GM18519 (cell line): Measurements from ENCODE around the gene NFATC3.

Source experiments
- ATAC-seq: cut with Tn5 transposase; IDR thresholded peaks from one replicate; pipeline ENCODE4 v1.9.1; 2021; ENCODE audit warnings: mild to moderate bottlenecking, moderate library complexity; ENCODE audit not compliant: unreplicated experiment, low FRiP score

Gene NFATC3

DNA sequence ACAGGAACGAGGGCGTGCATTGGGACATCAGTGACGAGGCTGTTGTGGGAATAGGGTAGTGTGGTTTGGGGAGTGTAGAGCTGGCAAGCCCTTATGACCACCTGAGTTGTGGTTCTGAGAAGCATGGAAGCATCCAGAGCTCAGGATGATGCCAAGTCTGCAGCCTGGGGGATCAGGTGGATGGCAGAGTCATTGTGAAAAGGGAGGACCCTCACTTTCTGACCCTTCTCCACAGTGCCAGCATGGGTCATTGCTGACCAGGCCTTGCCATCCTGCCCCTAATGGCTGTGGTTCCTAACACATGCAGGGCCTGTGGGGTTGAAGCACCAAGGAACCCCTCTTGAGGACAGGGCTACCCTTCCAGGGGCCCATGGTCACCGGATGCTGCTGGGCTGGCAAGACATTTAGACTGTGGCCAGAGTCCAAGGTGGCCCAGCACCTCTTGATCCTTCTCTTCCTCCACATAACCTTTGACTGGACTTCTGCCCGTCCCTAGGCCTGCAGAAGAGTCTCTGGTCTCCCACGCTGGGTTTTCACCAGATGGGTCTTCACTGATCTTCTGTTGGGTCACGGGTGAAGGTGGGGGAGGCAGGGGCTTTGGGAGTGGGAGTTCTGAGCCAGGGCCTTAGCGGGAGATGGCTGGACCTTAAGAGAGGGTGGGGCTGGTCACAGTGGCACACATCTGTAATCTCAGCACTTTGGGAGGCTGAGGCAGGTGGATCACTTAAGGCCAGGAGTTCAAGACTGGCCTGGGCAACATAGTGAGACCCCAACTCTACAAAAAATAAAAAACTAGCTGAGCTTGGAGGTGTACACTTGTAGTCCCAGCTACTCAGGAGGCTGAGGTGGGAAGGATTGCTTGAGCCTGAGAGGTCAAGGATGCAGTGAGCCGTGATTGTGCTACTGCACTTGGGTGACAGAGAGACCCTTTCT is 158.0 kb downstream of the NFATC3 start:
- no peak for ATAC-seq

DNA sequence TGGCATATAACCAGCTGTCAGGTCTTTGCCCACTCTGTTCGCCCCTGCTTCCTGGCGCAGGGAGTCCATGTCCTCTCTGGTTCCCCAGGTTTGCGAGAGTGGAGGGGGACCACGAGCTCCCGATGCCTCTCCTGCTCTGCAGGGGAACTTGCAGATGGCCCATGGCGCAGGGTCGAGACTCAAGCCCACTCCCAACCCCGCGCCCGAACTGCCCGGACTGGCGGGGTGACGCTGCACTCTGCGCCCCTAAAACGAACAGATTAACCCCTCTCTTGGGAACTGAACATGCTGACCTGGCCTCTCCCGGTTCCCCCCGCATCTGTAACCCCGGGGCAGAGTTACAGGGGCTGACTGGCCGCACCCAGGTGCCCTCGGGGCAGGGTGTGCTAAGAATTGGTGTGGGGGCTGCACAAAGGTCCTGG is 159.3 kb downstream of the NFATC3 start:
- no peak for ATAC-seq

DNA sequence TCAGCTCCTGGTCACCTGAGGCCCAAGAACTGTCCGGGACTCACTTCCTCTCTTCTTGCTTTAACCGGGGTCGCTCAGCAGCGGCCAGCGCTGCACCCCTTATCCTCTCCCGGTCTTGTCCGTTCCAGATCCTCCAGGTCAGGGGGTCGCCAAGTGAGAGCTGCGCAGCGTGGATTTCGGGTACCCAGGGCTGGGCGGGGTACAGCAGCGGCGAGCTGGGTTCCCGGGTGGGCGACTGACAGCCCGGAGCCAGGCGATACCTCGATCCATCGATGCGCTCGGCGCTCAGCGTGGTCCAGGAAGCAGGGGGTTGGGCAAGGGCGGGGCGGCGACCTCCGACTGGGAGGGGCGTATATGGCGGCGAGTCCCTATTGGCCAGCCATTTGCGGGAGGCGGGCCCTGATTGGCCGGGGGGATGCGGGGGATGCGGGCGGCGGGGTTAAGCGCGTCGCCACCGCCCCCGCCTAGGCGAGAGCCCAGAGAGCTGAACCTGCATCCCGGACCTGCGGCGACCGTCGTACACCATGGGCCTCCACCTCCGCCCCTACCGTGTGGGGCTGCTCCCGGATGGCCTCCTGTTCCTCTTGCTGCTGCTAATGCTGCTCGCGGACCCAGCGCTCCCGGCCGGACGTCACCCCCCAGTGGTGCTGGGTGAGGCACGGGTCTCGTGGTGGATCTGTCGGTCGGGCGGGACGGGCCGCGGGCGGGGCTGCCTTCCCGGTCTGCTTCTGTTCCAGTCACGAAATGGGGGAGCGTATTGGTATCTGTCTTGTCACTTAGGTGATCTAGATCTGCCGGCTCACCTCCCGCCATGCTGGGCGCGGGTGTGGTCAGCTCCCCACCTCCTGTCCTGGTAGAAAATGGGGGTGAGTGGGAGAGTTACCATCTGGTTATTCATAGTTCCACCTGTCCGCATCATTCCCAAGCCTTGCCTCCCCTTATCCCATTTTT is 160.0 kb downstream of the NFATC3 start, which contains the start of gene PLA2G15:
Gene PLA2G15 (plus strand): TSS at position 471 of the 951 bp plus-strand sequence. CDS start 54 bp downstream, at position 525.
- peak; percentile 70 for ATAC-seq

DNA sequence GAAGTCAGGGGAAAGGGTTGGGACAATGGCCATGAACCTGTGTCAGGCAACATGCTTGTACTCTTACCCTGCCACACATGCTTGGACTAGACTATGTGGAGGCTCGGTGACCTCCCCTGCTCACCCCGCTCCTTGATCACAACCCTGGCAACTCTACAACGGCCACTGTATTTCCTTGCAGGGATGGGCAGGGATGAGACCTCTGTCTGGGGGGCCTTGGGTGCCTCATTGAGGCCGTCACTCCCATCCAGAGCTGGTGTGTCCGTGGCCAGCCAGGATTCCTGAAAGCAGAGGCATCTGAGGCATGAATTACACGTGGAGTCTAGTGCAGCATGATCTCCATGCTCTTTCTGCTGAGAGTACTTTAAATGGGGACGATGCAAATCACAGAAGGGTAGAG is 161.0 kb downstream of the NFATC3 start:
- no peak for ATAC-seq

DNA sequence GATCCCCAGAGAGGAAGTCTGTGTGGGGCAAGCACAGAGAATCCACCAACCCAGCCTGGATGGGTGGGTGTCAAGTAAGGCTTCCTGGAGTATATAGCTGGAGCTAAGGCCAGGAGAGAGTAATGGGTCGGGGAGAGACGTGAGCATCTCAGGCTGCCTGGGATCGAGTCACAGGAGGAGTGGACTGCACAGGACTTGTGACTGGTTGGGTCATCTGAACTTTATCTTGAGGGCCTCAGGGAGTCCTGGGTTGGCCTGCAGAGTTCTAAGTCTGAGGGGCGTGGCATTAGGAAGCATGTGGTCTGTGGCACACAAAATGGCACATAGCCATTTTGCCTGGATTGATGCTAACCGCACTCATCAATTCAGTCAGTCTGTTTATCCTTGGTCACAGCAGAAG is 161.5 kb downstream of the NFATC3 start:
- no peak for ATAC-seq

DNA sequence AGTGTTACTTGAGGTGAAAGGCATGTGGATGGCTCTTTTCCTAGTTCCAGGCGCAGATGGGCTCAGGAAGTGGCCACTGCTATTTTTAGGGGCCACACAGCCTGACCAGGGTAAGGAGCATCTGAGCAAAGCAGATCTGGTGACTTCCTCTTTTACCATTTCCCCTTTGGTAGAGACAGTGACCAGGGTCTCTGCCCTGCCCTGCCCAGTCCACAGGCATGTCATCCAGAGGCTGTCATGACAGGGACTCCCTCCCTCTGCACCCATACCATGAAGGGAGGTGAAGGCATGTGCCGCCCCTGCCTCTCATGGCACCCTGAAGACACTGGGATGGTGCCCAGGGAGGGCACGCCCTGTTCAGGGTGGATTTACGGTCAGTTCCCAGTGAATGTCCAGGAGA is 162.2 kb downstream of the NFATC3 start:
- no peak for ATAC-seq

DNA sequence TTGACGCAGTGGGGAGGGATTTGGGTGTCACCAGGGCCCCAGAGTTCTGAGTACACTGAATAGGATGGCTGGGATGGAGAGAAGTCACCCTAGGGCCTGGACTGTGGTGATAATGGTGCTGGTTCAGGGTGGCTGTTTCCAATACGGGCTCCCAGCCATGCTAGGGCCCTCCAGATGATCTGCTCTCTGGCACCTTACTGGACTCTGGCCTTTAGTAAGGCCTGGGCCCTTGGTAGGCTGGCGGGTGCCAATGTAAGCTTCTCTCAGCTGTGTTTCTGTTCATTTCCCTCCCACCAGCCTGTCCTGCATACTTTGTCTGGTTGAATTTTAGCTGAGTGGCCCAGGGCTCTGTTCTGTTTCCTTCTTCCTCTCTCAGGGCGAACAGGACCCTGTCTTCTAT is 162.8 kb downstream of the NFATC3 start:
- ATAC-seq = no peak

DNA sequence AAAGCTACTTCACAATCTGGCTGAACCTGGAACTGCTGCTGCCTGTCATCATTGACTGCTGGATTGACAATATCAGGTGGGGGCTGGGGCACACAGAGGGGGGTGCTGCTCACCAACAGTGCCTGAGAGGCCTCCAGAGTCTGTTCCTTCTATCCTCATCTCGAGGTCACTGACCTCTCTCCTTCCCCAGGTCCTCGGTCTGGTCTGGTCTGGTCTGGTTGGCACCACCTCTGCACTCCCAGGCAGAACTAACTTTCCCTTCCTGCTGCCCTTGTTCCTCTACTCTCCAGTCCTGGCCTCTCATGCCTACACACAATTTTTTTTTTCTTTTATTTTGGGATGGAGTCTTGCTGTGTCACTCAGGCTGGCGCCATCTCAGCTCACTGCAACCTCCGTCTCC is 164.2 kb downstream of the NFATC3 start:
- no peak for ATAC-seq

DNA sequence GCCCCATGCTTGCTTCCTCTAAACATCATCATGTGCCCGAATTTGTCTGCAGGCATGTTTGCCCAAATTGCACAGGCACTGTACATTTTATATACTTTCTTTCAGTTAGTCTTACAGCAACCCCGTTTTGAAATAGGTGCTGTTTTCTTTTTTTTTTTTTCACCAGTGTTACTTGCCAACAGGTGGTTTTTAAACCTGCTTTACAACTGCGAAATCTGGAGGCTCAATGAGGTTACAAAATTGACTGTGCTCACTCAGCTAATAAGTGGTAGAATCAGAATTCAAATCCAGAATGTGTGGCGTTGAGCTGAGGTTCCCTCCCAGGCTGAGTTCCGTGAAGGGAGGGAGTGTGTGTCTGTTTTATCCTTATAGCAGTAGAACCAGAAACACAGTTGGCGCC is 165.8 kb downstream of the NFATC3 start:
- ATAC-seq = no peak

DNA sequence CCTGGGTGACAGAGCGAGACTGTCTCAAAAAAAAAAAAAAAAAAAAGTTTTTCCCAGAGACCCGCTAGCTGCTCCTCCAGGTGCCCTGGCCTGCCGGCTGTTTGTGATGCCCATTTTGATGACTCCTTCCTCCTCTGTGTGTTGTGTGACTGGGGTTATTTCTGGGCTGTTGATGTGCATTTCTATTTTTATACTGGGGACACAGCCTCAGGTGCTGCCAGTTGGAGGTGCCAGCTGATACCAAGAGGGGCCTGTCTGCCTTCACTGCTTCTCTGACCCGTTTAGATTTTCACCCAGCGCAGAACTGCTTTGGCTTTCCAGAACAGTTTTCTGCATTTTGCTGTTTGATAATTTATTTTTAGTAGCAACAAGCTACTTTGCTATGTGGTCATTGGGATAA is 166.7 kb downstream of the NFATC3 start:
- ATAC-seq = no peak

DNA sequence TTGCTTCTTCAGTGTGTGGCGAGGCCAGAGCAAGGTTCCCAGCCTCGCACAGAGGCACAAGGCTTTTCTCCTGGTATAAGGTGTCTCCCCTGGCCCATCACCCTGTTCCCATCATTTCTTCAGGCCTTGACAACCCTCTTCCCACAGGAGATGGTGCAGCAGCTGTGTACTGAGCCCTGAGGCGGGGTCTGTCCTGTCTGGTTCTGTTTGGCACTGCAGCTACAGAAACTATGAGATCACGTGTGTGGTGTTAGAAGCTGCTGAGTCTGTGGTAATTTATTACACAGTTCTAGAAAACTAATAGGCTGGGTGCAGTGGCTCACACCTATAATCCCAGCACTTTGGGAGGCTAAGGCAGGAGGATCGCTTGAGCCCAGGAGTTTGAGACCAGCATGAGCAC is 167.2 kb downstream of the NFATC3 start:
- ATAC-seq = no peak

DNA sequence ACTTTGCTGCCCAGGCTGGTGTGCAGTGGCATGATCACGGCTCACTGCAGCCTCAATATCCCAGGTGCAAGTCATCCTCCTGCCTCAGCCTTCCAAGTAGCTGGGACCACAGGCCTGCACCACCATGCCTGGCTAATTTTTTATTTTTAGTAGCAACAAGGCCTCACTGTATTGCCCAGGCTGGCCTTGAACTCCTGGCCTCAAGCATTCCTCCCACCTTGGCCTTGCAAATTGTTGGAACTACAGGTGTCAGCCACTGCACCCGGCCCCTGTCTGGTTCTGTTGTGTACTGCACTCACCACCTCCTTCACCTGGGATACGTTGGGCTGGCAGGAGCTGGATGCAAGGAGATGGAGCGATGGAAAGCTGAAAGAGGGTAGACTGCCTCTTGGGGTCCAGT is 168.6 kb downstream of the NFATC3 start:
- ATAC-seq = no peak

DNA sequence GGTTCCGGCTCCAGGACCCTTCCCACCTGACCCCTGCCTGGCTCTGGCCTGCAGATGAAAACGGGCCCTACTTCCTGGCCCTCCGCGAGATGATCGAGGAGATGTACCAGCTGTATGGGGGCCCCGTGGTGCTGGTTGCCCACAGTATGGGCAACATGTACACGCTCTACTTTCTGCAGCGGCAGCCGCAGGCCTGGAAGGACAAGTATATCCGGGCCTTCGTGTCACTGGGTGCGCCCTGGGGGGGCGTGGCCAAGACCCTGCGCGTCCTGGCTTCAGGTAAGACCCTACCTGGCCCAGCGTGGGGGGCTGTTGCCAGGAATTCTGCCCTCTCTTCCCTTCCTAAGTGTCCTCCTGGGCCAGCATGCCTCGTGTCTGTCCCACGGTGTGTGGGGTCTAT is 170.5 kb downstream of the NFATC3 start:
- ATAC-seq = no peak

DNA sequence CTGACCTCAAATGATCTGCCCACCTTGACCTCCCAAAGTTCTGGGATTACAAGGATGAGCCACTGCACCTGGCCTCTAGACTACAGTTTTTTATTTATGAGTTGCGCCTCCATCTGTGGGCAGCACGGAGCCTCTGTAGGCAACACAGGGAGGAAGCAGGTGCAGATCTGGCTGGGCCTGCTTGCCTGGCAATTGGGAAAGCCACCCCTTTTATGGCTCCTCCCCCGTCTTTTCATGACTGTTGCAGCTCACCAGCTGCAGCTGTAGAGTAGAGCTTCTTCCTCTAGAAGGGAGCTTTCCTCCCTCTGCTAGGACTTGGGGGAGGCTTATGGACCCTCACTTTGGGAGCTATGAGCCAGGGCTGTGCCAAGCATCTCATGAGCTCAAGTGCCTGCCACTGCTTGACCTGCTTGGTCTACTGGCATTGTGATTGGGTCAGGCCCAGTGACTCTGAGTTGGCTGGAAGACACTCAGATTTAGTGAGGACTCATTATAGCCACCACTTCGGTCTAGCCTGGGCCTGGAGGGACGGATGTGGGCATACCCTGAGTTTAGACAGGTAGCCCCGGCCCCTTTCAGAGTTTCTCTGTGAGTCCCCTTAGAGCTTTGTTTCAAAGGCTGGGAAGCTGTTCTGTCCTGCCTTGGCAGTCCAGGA is 172.2 kb downstream of the NFATC3 start:
- no peak for ATAC-seq

DNA sequence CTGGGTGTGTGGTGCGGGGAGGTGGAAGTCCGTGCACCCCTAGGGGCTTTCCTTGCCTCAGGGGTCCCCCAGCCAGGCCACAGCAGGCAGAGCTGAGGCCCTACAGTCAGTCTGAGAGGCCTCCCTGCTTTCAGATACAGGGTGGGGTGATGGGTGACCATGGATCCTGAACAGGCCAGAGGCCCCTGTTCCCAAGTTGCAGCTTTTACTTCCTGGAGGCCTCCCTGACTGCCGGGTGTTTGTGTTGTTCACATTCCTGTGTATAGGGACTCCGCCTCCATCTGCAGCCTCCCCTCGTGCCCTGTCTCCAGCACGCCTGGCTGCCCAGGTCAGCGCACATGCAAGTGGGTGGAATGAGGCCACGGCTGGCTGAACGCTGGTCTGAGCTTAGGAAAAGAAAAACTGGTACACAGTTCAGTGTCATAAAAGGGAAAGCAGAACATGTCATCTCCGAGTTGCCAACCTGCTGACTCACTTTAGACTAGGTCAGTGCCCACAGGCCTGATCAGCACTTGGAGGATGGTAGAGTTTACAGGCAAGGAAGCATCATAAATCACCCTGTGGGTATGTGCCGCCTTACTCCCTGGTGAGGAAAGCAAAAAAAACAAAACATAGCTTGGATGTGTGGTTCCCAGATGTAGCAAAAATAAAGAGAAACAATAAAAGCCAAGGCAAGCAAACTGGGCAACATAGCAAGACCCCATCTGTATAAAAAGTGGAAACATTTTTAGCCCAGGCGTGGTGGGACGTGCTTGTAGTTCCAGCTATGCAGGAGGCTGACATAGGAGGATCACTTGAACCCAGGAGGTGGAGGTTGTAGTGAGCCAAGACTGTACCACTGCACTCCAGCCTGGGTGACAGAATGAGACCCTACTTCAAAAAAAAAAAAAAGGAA is 173.0 kb downstream of the NFATC3 start:
- ATAC-seq = no peak

DNA sequence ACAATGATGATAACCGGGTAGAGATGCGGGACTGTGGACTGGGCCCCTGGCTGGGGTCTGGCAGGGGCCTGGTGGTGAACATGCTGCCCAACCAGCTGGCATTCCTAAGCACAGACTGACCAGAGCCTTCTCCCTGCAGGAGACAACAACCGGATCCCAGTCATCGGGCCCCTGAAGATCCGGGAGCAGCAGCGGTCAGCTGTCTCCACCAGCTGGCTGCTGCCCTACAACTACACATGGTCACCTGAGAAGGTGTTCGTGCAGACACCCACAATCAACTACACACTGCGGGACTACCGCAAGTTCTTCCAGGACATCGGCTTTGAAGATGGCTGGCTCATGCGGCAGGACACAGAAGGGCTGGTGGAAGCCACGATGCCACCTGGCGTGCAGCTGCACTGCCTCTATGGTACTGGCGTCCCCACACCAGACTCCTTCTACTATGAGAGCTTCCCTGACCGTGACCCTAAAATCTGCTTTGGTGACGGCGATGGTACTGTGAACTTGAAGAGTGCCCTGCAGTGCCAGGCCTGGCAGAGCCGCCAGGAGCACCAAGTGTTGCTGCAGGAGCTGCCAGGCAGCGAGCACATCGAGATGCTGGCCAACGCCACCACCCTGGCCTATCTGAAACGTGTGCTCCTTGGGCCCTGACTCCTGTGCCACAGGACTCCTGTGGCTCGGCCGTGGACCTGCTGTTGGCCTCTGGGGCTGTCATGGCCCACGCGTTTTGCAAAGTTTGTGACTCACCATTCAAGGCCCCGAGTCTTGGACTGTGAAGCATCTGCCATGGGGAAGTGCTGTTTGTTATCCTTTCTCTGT is 174.0 kb downstream of the NFATC3 start:
- ATAC-seq = no peak

DNA sequence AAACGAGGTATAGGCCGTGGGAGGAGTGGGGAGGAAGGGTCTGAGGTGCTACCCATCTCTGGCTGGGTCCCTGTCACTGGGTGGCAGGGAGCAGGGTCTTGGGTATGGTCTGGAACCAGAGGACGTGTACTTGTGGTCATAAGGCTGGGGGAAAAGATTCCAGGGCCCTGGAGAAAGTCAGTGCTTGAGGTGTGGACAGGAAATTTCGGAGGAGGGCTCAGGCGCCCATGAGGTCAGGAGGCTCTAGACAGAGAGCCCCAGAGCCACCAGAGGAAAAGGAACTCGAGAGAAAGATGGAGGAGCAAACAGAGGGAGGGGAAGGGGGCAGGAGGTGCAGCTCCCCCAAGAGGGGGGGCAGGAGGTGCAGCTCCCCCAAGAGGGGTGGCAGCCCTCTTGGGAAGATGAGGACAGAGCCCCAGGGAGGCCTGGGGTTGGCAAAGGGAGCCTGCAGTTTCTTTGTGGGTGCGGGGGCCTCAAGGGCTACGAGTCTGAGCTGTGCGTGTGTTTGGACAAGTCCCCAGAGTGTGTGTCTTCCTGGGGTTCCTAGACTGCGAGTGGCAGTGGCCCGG is 178.5 kb downstream of the NFATC3 start:
- no peak for ATAC-seq
